ENCODE results near the gene PHF24.

- no peak for TF ChIP-seq CTCF (IDR thresholded peaks at IDR 0.05)
- TF ChIP-seq POLR2AphosphoS5 (IDR thresholded peaks at IDR 0.05) = no peak
These were observed 43.9 kb downstream of the PHF24 start for GRCh38 chr9:35001803-35002502.

Data from gastroesophageal sphincter (tissue), 3 donors.